ENCODE measurements around the gene C22orf15. TPM values are rescaled to one million over a fixed set of nuclear protein-coding genes. Genes with fewer than 3 reads are reported as not detected.

C22orf15 gene
- polyA plus RNA-seq, 4 donors = 0.07 to 0.16 TPM; not detected in 2

DNA sequence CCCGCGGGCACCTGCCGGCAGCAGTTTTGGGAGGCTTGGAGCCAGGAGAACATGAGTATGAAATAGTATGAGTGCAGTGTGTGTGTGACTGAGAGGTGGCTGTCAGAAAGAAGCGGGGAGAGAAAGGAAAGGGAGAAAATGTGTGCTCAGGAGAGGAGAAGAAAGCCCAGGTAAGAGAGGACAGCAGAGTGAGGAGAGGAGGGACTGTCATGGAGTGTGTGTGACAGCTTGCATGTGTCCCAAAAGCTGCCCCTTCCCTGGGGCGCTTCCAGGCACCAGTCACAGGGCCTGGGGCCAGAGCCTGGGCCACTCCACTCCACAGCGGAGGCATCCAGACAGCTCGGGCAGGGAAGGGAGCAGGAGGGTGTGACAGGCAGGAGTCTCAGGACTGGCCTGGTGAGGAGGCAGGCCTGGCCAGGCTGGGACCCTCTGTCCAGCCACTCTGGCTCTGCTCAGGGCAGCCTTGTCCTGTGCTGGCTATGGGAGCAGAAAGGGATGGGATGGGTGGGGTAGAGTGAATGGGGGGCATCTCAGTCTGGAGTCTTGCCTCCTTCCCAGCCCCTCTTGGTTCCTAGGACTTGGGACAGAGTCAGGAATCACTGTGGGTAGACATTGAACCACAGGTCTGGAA lies 10.8 kb downstream of the C22orf15 start:
- H3K4me3 ChIP-seq (ENCODE audit: low read depth in 1 of 3, low read length in 3 of 3) = peak overlapping the region in 1 of 3 donors; percentile 39
- peaks cover 0 to 34% (median 2%) of the 10 kb centered on the region in 3 donors for H3K4me1 ChIP-seq (ENCODE audit: control insufficient read depth in 3 of 3, insufficient read depth in 2 of 3, low read depth in 1 of 3, low read length in 2 of 3)
- H3K27me3 ChIP-seq (ENCODE audit: control insufficient read depth in 3 of 3, insufficient read depth in 3 of 3, low read length in 3 of 3) = peaks cover 0 to 14% (median 0%) of the 10 kb centered on the region in 3 donors
- DNase-seq (no peak), FAIRE-seq (no peak)
- H3K36me3 ChIP-seq (ENCODE audit: control insufficient read depth in 3 of 3, insufficient read depth in 2 of 3, low read depth in 1 of 3, low read length in 3 of 3) = peaks cover 0 to 3% (median 0%) of the 10 kb centered on the region in 3 donors
- no peak overlapping the region for H3K27ac ChIP-seq (ENCODE audit: low read depth in 1 of 3, low read length in 2 of 3)
- WGBS, 3 donors = 50 to 71% (median 69%) methylated on average over 5 to 7 of the region's 7 CpGs
- H3K9me3 ChIP-seq (ENCODE audit: control insufficient read depth in 2 of 2, insufficient read depth in 1 of 2, low read depth in 1 of 2, low read length in 1 of 2) = no peaks in the 10 kb centered on the region

DNA sequence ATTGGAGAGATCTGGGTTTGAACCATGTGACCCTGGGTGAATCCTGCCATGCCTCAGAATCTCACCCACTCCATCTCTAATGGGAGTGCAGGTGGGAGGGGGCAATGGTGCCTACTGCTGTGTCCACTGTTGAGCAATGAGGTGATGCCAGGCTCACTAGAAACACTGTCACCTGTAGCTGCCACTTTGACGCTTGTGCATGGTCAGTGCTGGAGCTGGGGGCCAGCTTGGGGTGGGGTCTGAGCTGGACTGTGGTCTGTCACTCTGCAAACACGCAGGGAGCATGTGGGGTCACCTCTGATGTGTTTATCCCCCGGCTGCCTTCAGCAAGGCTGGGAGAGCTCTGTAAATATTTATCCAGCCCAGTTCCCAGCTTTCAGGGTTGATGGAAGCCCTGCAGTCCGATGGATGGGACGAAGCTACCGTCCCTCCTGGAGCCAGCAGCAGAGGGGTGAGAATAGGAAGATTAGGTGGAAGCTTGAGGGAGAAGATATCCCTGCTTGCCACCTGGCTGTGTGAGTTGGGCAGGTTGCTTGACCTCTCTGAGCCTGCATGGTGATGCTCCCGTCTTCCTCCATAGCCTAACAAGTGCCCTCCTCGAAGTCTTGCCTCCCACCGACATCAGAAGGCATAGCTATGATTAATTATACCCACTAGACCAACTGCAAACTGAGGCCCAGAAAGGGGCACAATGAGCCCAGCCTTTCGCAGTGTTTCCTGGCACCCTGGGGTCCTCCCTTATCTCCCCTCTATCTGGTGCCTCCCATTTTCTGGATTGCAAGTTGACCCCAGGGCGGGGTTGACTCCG lies 11.5 kb downstream of the C22orf15 start:
- H3K36me3 ChIP-seq (ENCODE audit: control insufficient read depth in 3 of 3, insufficient read depth in 2 of 3, low read depth in 1 of 3, low read length in 3 of 3) = peaks cover 0 to 3% (median 0%) of the 10 kb centered on the region in 3 donors
- no peak for DNase-seq
- 60 to 81% (median 77%) methylated on average over 12 of the region's 12 CpGs for WGBS, 3 donors
- no peaks in the 10 kb centered on the region for H3K9me3 ChIP-seq (ENCODE audit: control insufficient read depth in 2 of 2, insufficient read depth in 1 of 2, low read depth in 1 of 2, low read length in 1 of 2)
- H3K4me3 ChIP-seq (ENCODE audit: low read depth in 1 of 3, low read length in 3 of 3) = no peak overlapping the region
- FAIRE-seq = no peak
- no peak overlapping the region for H3K27ac ChIP-seq (ENCODE audit: low read depth in 1 of 3, low read length in 2 of 3)
- peaks cover 0 to 14% (median 0%) of the 10 kb centered on the region in 3 donors for H3K27me3 ChIP-seq (ENCODE audit: control insufficient read depth in 3 of 3, insufficient read depth in 3 of 3, low read length in 3 of 3)
- peaks cover 0 to 39% (median 2%) of the 10 kb centered on the region in 3 donors for H3K4me1 ChIP-seq (ENCODE audit: control insufficient read depth in 3 of 3, insufficient read depth in 2 of 3, low read depth in 1 of 3, low read length in 2 of 3)

- no peak for FAIRE-seq
- Histone ChIP-seq H3K27me3 (ENCODE audit: control insufficient read depth in 3 of 3, insufficient read depth in 3 of 3, low read length in 3 of 3) (peaks cover 0 to 14% (median 0%) of the 10 kb centered on the region in 3 donors), H3K27ac (ENCODE audit: low read depth in 1 of 3, low read length in 2 of 3) (no peak overlapping the region), H3K9me3 (ENCODE audit: control insufficient read depth in 2 of 2, insufficient read depth in 1 of 2, low read depth in 1 of 2, low read length in 1 of 2) (no peaks in the 10 kb centered on the region), H3K4me3 (ENCODE audit: low read depth in 1 of 3, low read length in 3 of 3) (no peak overlapping the region), H3K36me3 (ENCODE audit: control insufficient read depth in 3 of 3, insufficient read depth in 2 of 3, low read depth in 1 of 3, low read length in 3 of 3) (peaks cover 0 to 8% (median 0%) of the 10 kb centered on the region in 3 donors), H3K4me1 (ENCODE audit: control insufficient read depth in 3 of 3, insufficient read depth in 2 of 3, low read depth in 1 of 3, low read length in 2 of 3) (peaks cover 0 to 39% (median 2%) of the 10 kb centered on the region in 3 donors)
- DNase-seq = no peak
- WGBS, 3 donors = 67 to 85% (median 83%) methylated on average over 1 to 2 of the region's 2 CpGs
Measured at GRCh38 chr22:23774922-23775436, 12.2 kb downstream of the C22orf15 start.

GRCh38 chr22:23775779-23776375 lies 13.1 kb downstream of the C22orf15 start:
- DNase-seq (no peak), FAIRE-seq (no peak)
- WGBS, 3 donors = 74 to 76% (median 75%) methylated on average over 3 of the region's 3 CpGs
- peaks cover 0 to 41% (median 2%) of the 10 kb centered on the region in 3 donors for H3K4me1 ChIP-seq (ENCODE audit: control insufficient read depth in 3 of 3, insufficient read depth in 2 of 3, low read depth in 1 of 3, low read length in 2 of 3)
- H3K27me3 ChIP-seq (ENCODE audit: control insufficient read depth in 3 of 3, insufficient read depth in 3 of 3, low read length in 3 of 3) = peaks cover 0 to 14% (median 0%) of the 10 kb centered on the region in 3 donors
- no peak overlapping the region for H3K4me3 ChIP-seq (ENCODE audit: low read depth in 1 of 3, low read length in 3 of 3)
- peaks cover 0 to 15% (median 0%) of the 10 kb centered on the region in 3 donors for H3K36me3 ChIP-seq (ENCODE audit: control insufficient read depth in 3 of 3, insufficient read depth in 2 of 3, low read depth in 1 of 3, low read length in 3 of 3)
- no peak overlapping the region for H3K27ac ChIP-seq (ENCODE audit: low read depth in 1 of 3, low read length in 2 of 3)
- no peaks in the 10 kb centered on the region for H3K9me3 ChIP-seq (ENCODE audit: control insufficient read depth in 2 of 2, insufficient read depth in 1 of 2, low read depth in 1 of 2, low read length in 1 of 2)

GRCh38 chr22:23777776-23778576 lies 15.2 kb downstream of the C22orf15 start:
- WGBS, 3 donors = 78 to 81% (median 80%) methylated on average over 11 of the region's 11 CpGs
- no peak for FAIRE-seq
- Histone ChIP-seq H3K27ac (ENCODE audit: low read depth in 1 of 3, low read length in 2 of 3) (peak overlapping the region in 1 of 3 donors; percentile 39), H3K9me3 (ENCODE audit: control insufficient read depth in 2 of 2, insufficient read depth in 1 of 2, low read depth in 1 of 2, low read length in 1 of 2) (no peaks in the 10 kb centered on the region), H3K27me3 (ENCODE audit: control insufficient read depth in 3 of 3, insufficient read depth in 3 of 3, low read length in 3 of 3) (peaks cover 0 to 14% (median 0%) of the 10 kb centered on the region in 3 donors), H3K36me3 (ENCODE audit: control insufficient read depth in 3 of 3, insufficient read depth in 2 of 3, low read depth in 1 of 3, low read length in 3 of 3) (peaks cover 0 to 16% (median 0%) of the 10 kb centered on the region in 3 donors), H3K4me1 (ENCODE audit: control insufficient read depth in 3 of 3, insufficient read depth in 2 of 3, low read depth in 1 of 3, low read length in 2 of 3) (peaks cover 0 to 52% (median 0%) of the 10 kb centered on the region in 3 donors), H3K4me3 (ENCODE audit: low read depth in 1 of 3, low read length in 3 of 3) (no peak overlapping the region)
- no peak for DNase-seq

- peak overlapping the region in 1 of 3 donors; percentile 39 for H3K27ac ChIP-seq (ENCODE audit: low read depth in 1 of 3, low read length in 2 of 3)
- H3K36me3 ChIP-seq (ENCODE audit: control insufficient read depth in 3 of 3, insufficient read depth in 2 of 3, low read depth in 1 of 3, low read length in 3 of 3) = peaks cover 0 to 20% (median 0%) of the 10 kb centered on the region in 3 donors
- DNase-seq (peak in 1 of 2 donors; percentile 61), FAIRE-seq (no peak)
- peaks cover 0 to 8% (median 0%) of the 10 kb centered on the region in 3 donors for H3K27me3 ChIP-seq (ENCODE audit: control insufficient read depth in 3 of 3, insufficient read depth in 3 of 3, low read length in 3 of 3)
- WGBS, 3 donors = 73 to 84% (median 79%) methylated on average over 3 of the region's 3 CpGs
- peaks cover 0 to 54% (median 0%) of the 10 kb centered on the region in 3 donors for H3K4me1 ChIP-seq (ENCODE audit: control insufficient read depth in 3 of 3, insufficient read depth in 2 of 3, low read depth in 1 of 3, low read length in 2 of 3)
- no peaks in the 10 kb centered on the region for H3K9me3 ChIP-seq (ENCODE audit: control insufficient read depth in 2 of 2, insufficient read depth in 1 of 2, low read depth in 1 of 2, low read length in 1 of 2)
- H3K4me3 ChIP-seq (ENCODE audit: low read depth in 1 of 3, low read length in 3 of 3) = no peak overlapping the region
Measured at GRCh38 chr22:23778577-23778900, 15.7 kb downstream of the C22orf15 start.

DNA sequence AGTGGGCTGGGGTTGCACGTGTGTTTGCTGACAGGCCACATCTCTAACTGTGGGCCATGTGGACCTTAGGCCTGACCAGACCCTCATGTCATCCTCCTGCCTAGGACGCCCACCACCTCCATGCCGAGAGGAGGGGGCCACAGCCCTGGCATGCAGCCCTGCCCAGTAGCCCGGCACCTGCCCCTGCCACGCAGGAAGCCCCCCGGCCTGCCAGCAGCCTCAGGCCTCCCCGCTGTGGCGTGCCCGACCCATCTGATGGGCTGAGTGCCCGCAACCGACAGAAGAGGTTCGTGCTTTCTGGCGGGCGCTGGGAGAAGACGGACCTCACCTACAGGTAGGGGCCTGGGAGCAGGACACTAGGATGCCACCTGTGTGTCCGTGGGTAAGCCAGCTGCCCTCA lies 16.3 kb downstream of the C22orf15 start:
- Histone ChIP-seq H3K36me3 (ENCODE audit: control insufficient read depth in 3 of 3, insufficient read depth in 2 of 3, low read depth in 1 of 3, low read length in 3 of 3) (peaks cover 0 to 23% (median 0%) of the 10 kb centered on the region in 3 donors), H3K27me3 (ENCODE audit: control insufficient read depth in 3 of 3, insufficient read depth in 3 of 3, low read length in 3 of 3) (peaks cover 0 to 3% (median 0%) of the 10 kb centered on the region in 3 donors), H3K9me3 (ENCODE audit: control insufficient read depth in 2 of 2, insufficient read depth in 1 of 2, low read depth in 1 of 2, low read length in 1 of 2) (no peaks in the 10 kb centered on the region), H3K4me1 (ENCODE audit: control insufficient read depth in 3 of 3, insufficient read depth in 2 of 3, low read depth in 1 of 3, low read length in 2 of 3) (peaks cover 0 to 59% (median 0%) of the 10 kb centered on the region in 3 donors), H3K4me3 (ENCODE audit: low read depth in 1 of 3, low read length in 3 of 3) (no peak overlapping the region), H3K27ac (ENCODE audit: low read depth in 1 of 3, low read length in 2 of 3) (peak overlapping the region in 1 of 3 donors; percentile 39)
- 89 to 93% (median 93%) methylated on average over 15 to 16 of the region's 16 CpGs for WGBS, 3 donors
- no peak for DNase-seq
- no peak for FAIRE-seq

Measured in small intestine (tissue), 7 donors.